ENCODE data around the gene NDUFAF2.

NDUFAF2 gene

GRCh38 chr5:61114441-61114840, 169.4 kb downstream of the NDUFAF2 start:
- in situ Hi-C loops (cut with HindIII; ENCODE audit: low sequenced_read_pairs) = no loop called here

DNA sequence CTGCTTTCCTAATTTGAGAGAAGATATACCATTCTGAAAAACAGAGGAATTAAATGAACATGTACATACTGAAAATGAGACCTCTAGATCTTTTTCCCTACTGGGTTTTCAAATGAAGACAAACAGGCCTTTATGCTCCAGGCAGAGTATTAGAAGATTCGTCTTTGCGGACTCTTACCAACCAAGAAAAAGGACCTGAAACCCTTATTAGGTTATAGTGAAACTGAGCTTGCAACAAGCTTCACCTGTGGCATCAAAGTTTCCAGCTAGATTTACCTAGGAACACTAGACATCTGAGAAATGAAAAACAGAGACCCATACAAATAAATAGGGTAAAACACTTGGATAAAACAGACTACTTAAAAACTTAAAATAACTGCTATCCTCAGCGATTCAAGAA, 171.0 kb downstream of the NDUFAF2 start:
- in situ Hi-C loops (cut with HindIII; ENCODE audit: low sequenced_read_pairs) = no loop called here

DNA sequence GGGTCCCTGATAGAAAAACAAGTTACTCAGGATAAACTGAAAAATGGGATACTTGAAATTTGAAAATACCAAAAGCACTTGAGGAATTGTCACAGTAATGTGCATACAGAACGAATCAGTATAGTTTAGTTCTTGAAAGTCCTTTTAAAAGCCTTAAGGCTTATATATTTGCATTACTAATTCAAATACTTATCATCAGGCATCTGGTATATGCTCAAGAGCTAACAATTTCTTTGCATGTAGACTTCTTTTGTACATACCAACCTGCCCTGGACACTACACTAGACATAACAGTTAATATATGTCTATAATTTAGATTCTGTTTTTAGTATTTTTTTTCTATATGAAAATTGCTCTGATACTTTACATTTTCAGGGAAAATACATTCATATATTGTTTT, 174.1 kb downstream of the NDUFAF2 start:
- in situ Hi-C loops (cut with HindIII; ENCODE audit: low sequenced_read_pairs) = no loop called here

DNA sequence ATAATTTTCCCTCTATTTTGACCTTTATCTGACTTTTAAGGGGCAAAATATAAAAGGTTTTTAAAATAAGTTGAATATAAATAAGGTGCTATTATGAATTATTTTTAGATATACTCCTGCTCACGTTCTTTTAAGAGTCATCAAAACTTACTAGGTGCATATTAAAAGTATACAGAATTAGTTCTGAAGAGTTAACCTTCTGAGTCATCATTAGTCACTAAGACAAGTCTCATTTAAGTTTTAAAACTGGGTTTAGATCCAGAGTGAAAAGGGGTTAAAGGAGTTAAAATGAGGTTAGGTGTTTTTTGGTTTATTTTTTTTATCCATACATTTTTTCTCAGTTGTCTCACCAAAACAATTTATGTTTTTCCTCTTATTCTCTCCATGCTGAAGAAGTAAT, 175.5 kb downstream of the NDUFAF2 start:
- in situ Hi-C loops (cut with HindIII; ENCODE audit: low sequenced_read_pairs) = no loop called here

- in situ Hi-C loops (cut with HindIII; ENCODE audit: low sequenced_read_pairs) = no loop called here
These were observed 178.1 kb downstream of the NDUFAF2 start for GRCh38 chr5:61123145-61123544.

GRCh38 chr5:61130289-61130688, 185.3 kb downstream of the NDUFAF2 start:
- in situ Hi-C loops (cut with HindIII; ENCODE audit: low sequenced_read_pairs) = no loop called here

DNA sequence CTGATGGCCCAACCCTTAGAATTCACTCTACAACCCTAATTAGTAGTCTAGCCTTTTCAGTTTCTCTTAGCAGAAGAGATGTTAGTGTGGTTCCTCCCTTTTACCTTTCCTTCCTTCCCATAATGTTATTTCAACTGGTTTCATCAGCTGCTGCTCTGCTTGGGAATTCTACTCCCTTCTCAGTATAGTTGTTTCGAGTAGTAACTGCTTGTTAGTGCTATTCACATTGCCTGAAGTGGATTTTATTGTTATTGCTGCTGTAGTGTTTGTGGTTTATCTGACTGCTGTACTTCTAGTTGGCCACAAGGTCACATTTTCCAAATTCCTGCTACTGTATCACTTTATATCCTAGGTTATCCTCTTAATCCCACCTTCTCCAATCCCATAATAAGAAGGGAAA, 187.6 kb downstream of the NDUFAF2 start:
- in situ Hi-C loops (cut with HindIII; ENCODE audit: low sequenced_read_pairs) = no loop called here

GRCh38 chr5:61137835-61138234, 192.8 kb downstream of the NDUFAF2 start:
- in situ Hi-C loops (cut with HindIII; ENCODE audit: low sequenced_read_pairs) = loop anchor here (5.0 kb wide), 2 partner anchors 61 to 89 kb away; no protein-coding TSS in a partner anchor

GRCh38 chr5:61139094-61139873, 194.3 kb downstream of the NDUFAF2 start:
- in situ Hi-C loops (cut with HindIII; ENCODE audit: low sequenced_read_pairs) = loop anchor here (5.0 kb wide), 2 partner anchors 62 to 88 kb away; no protein-coding TSS in a partner anchor

DNA sequence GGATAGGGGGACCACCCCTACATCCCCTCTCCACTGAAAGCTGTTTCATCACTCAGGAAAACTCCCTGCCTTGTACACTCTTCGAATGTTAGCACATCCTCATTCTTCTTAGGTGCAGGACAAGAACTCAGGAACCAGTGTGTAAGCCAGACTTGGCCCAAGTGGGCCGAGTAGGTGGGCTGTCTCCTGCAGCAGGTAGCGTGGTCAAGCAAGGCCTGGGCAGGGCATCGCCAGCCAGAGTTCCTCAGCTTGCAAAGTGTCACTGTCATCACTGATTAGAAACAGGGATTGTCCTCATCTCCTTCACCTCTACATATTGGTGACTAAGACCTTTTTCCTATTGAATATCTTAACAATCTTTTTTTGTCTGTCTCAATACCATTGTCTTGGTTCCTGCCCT, 194.9 kb downstream of the NDUFAF2 start:
- in situ Hi-C loops (cut with HindIII; ENCODE audit: low sequenced_read_pairs) = loop anchor here (5.0 kb wide), 2 partner anchors 63 to 87 kb away; no protein-coding TSS in a partner anchor

GRCh38 chr5:61141801-61142200, 196.8 kb downstream of the NDUFAF2 start:
- in situ Hi-C loops (cut with HindIII; ENCODE audit: low sequenced_read_pairs) = no loop called here

DNA sequence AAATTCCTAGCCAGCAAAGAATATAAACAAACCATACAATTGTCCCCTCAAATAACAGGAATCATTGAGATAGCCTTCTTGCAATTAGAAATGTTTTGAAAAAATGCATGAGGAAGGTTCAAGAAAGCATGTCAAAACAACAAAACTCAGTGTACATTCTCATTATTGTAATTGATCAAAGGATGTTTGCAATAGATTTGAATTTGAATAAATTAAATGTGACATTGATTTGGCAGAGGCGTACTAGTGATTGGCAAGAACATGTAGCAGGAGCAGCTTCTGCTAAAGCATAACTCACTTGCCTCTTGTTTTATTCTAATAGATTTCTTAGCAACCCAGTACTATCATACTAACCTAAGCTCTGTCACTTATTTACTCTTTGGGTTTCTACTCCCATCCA, 197.4 kb downstream of the NDUFAF2 start:
- in situ Hi-C loops (cut with HindIII; ENCODE audit: low sequenced_read_pairs) = no loop called here

- in situ Hi-C loops (cut with HindIII; ENCODE audit: low sequenced_read_pairs) = no loop called here
These were observed 197.8 kb downstream of the NDUFAF2 start for GRCh38 chr5:61142811-61143210.

GRCh38 chr5:61148515-61148914, 203.5 kb downstream of the NDUFAF2 start:
- in situ Hi-C loops (cut with HindIII; ENCODE audit: low sequenced_read_pairs) = no loop called here

- in situ Hi-C loops (cut with HindIII; ENCODE audit: low sequenced_read_pairs) = no loop called here
These were observed 206.9 kb downstream of the NDUFAF2 start for GRCh38 chr5:61151893-61152292.

- in situ Hi-C loops (cut with HindIII; ENCODE audit: low sequenced_read_pairs) = no loop called here
These were observed 214.1 kb downstream of the NDUFAF2 start for GRCh38 chr5:61159070-61159469.

DNA sequence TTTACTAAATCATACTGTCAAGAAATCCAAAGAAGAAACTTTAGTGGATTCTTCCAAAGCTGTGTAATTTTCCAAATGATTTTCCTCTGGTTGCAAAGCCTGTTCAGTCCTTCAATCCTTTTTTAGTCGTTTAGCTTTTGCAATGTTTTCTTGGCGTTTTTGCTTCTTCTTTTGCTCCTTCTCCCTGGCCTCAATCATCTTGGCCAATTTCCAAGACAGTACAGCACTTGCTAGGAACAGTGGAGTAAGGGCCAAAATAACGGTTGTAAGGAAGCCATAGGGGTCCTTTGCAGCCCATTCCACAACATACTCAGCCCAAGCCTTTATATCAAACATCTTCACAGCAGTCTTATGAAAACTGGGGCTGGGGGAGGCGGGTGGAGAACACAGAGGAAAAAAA, 214.8 kb downstream of the NDUFAF2 start:
- in situ Hi-C loops (cut with HindIII; ENCODE audit: low sequenced_read_pairs) = no loop called here

- in situ Hi-C loops (cut with HindIII; ENCODE audit: low sequenced_read_pairs) = no loop called here
These were observed 215.5 kb downstream of the NDUFAF2 start for GRCh38 chr5:61160497-61160896.

DNA sequence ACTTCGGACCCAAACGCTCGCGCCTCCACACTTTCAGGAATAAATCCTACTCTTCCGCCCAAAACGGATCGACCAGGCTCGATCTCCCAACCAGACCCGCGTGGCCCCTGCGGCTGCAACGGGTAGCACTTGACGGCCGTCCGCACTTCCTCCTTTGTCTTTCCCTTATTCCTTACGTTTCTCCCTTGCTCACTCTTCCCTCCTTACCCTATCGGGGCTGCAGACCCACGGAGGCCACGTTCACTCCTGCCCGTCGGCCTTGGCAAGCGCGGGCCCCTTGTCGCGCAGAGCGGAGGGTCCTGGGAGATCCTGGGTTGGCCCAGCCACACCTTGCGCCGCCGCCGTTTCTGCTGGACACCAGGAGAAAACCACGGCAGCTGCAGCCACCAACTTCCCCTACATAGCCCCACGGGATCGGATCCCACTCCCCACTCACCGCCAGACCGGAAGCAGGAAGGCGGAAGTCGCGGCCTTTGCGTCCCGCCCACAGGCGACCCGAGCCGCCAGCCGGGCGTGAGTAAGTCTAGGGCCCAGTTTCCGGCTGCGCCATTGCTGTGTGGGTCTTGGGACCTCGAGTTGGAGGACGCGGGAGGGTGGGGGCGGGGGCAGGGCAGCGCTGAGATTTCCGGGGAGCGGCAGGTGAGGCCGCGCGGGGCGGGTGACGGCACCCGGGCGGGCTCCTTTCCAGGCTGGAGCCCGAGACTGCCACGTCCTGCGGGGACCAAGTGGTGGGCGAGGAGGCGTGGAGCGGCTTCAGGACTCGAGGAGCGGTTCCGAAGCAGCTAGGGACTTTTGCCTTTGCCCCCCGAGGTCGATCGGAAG, 217.2 kb downstream of the NDUFAF2 start, which contains the start of gene SMIM15:
Gene SMIM15 (minus strand): TSS at position 459 of the 822 bp plus-strand sequence. CDS start 2,297 bp downstream, outside the sequence.
- in situ Hi-C loops (cut with HindIII; ENCODE audit: low sequenced_read_pairs) = no loop called here

GRCh38 chr5:61162832-61163567, 218.0 kb downstream of the NDUFAF2 start:
- in situ Hi-C loops (cut with HindIII; ENCODE audit: low sequenced_read_pairs) = no loop called here

- in situ Hi-C loops (cut with HindIII; ENCODE audit: low sequenced_read_pairs) = no loop called here
These were observed 218.9 kb downstream of the NDUFAF2 start for GRCh38 chr5:61163905-61164304.
